Measurements from ENCODE around the gene RANBP9. TPM values are rescaled to one million over a fixed set of nuclear protein-coding genes. Genes with fewer than 3 reads are reported as not detected.

RANBP9 gene
- total RNA-seq, result 10 to 100 TPM; 57.2 to 74.3 TPM

DNA sequence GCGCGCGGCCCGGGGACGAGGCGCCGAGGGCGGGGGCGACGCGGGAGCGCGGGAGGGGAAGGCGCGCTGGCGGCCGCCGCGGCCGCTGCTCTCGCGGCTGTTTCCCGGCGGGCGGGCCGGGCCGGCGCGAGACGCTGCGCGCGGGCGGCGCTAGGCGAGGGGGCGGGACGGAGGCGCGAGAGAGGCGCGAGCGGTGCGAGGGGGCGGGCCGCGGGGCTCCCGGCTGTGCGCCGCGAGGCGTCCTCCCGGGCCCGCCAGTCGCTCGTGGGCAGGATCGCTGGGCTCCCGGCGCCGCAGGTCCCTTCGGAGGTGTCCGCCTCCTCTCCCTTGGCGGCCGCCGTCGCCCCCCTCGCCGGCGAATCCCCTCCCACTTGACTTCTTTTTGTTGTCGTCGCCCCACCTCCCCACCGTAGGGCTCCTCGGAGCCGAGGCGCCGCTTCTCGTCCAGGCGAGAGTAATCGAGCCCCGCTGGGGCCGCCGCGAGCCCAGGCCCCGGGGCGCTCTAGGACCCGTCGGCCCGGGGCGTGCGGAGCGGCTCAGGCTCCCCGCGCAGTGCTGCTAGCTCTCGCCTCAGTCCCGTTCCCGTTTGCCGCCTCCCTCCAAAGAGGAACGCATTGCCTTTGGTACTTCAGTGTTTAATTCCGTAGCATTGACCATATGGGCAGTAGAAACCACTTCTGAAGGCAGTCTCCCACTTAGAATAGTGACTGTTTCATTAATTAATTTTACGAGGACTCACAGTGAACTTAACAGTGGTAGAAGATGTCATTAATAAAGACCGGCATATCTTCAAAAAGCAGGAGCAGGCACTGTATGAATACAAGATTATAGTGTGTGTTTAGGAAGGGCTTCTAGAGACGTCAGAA is at the start of gene RANBP9:
Gene RANBP9 (minus strand): TSS at position 103 of the 866 bp plus-strand sequence. CDS start 330 bp downstream, outside the sequence.
- CTCF ChIA-PET, result interaction anchor here (0.9 to 2.6 kb wide), 12 partner anchors 16 to 355 kb away, joined by 3 to 14 read pairs (median 5); partner anchors contain the start of genes NOL7 and SIRT5
- peak; percentile 92 for DNase-seq
- peak within 1 kb of the TSS; percentile 91 for H3K4me3 Mint-ChIP-seq
- H3K27me3 Mint-ChIP-seq, result no peaks in the 10 kb centered on the region
- H3K9me3 Mint-ChIP-seq (ENCODE audit: low read depth), result peaks cover 8% of the 10 kb centered on the region
- peak within 1 kb of the TSS; percentile 96 for H3K27ac Mint-ChIP-seq
- peaks cover 53% of the 10 kb centered on the region for H3K4me1 Mint-ChIP-seq
- peaks cover 26% of the 10 kb centered on the region for H3K36me3 Mint-ChIP-seq
- peak; percentile 86 for ATAC-seq

DNA sequence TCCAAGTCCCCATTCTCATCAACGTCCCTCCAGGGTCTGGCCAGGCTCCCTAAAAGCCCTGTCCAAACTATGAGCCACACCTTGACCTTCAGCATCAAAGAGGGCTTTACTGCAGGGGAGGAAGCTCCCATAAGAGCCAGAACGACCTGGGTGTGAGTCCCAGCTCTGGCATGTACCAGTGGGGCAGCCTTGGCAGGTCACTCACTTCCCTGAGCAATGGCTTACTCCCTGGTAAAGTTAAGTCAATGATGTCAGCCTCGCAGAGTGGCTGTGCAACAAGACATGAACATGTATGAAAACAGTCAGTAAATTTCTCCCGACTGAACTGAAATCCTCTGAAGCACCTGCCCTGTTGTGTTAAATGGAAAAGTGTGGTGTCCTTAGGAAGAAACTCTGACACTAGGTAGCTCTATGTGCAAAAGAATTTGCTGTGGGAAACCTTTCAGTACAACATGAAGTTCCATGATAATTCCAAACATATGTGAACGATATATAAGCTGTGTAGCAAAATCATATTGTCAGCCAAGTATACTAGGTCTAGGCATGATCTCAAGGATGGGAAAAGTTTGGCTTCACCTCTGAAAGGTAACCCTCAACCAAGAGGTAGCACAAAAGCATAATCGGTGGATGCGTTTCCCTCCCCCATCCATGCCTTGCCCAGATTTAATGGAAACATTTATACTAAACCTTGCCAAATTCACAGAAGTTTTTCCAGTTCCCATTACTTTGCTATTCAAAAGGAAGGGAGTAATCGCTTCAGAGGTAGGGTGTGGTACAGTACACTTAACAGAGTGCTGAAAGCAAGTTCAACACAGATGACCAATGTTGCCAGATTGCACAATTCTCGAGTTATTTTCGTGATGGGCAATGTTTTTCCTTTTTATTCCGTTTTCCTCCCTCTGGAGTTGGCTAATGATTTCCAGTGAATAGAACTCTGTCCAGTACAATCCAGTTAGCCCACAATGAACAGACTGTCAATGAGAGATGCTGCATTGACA is 49.0 kb upstream of the RANBP9 start:
- H3K9me3 Mint-ChIP-seq (ENCODE audit: low read depth), result no peaks in the 10 kb centered on the region
- no peak overlapping the region for H3K4me3 Mint-ChIP-seq
- H3K4me1 Mint-ChIP-seq, result peaks cover 30% of the 10 kb centered on the region
- no peaks in the 10 kb centered on the region for H3K27me3 Mint-ChIP-seq
- peaks cover 6% of the 10 kb centered on the region for H3K36me3 Mint-ChIP-seq
- CTCF ChIA-PET, result interaction anchor here (1.4 to 1.7 kb wide), 2 partner anchors 8 to 13 kb away, joined by 3 to 6 read pairs; no protein-coding TSS in a partner anchor
- no peak for DNase-seq
- no peak for ATAC-seq
- H3K27ac Mint-ChIP-seq, result no peak overlapping the region

DNA sequence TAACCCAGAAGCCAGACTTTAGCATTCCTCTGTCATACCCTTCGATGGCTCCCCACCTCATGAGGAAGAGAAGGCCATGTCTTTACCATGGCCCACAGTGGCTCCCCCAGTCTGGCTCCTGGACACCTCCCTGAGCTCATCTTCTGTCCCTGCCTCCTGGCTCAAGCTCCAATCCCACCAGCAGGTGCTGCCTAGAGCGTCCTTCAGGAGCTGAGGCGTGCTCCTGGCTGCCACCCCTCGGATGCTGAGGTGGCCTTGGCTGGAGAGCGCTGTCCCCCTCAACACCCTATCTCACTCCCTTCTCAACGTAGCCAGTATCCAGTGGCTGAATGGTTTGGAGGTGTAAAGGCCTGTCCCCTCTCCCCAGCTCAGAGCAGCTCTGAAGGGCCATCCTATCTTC is 47.4 kb upstream of the RANBP9 start:
- DNase-seq, result no peak
- no peak overlapping the region for H3K4me3 Mint-ChIP-seq
- H3K36me3 Mint-ChIP-seq, result peaks cover 6% of the 10 kb centered on the region
- ATAC-seq, result no peak
- peaks cover 24% of the 10 kb centered on the region for H3K4me1 Mint-ChIP-seq
- no peak overlapping the region for H3K27ac Mint-ChIP-seq
- CTCF ChIA-PET, result interaction anchor here (0.8 kb wide), 1 partner anchor 15 kb away, joined by 4 read pairs; no protein-coding TSS in a partner anchor
- H3K27me3 Mint-ChIP-seq, result no peaks in the 10 kb centered on the region
- H3K9me3 Mint-ChIP-seq (ENCODE audit: low read depth), result no peaks in the 10 kb centered on the region

DNA sequence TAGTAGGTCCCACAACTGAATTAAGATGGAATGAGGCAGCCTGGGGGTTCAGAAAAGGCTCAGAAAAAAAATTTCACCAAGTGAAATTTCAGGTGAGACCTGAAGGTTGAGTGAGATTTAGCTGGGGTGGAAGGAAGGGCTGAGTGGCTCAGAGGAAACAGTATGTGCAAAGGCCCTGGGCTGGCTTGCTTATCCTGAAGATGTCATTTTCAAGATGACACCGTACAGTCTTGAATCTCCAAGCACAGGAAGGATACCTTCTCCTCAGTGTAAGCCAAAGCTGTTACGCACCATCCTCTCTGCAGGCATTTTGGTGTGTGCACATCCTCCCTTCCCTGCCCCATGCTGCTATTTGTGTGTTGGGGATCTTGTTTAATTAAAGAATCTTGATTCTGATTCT is 43.0 kb upstream of the RANBP9 start:
- no peaks in the 10 kb centered on the region for H3K9me3 Mint-ChIP-seq (ENCODE audit: low read depth)
- peaks cover 3% of the 10 kb centered on the region for H3K36me3 Mint-ChIP-seq
- H3K27ac Mint-ChIP-seq, result no peak overlapping the region
- DNase-seq (no peak), ATAC-seq (no peak)
- H3K27me3 Mint-ChIP-seq, result no peaks in the 10 kb centered on the region
- H3K4me1 Mint-ChIP-seq, result no peaks in the 10 kb centered on the region
- no peak overlapping the region for H3K4me3 Mint-ChIP-seq
- CTCF ChIA-PET, result no interaction called here

DNA sequence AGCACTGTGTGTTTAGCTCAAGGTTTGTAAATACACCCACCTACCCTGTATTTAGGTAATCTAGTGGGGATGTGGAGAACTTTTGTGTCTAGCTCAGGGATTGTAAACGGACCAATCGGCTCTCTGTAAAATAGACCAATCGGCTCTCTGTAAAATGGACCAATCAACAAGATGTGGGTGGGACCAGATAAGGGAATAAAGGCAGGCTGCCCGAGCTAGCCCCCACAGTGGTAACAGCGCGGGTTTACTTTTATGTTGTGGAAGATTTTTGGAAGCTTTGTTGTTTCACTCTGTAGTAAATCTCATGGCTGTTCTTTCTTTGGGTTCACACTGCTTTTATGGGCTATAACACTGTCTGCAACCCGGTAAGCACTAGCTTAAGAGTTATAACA is 32.1 kb upstream of the RANBP9 start:
- DNase-seq (no peak), ATAC-seq (no peak)
- no peaks in the 10 kb centered on the region for H3K27me3 Mint-ChIP-seq
- CTCF ChIA-PET, result interaction anchor here (1.4 kb wide), 1 partner anchor 16 kb away, joined by 4 read pairs; no protein-coding TSS in a partner anchor
- H3K9me3 Mint-ChIP-seq (ENCODE audit: low read depth), result peaks cover 8% of the 10 kb centered on the region
- no peak overlapping the region for H3K4me3 Mint-ChIP-seq
- H3K27ac Mint-ChIP-seq, result no peak overlapping the region
- H3K4me1 Mint-ChIP-seq, result peaks cover 21% of the 10 kb centered on the region
- peaks cover 30% of the 10 kb centered on the region for H3K36me3 Mint-ChIP-seq

DNA sequence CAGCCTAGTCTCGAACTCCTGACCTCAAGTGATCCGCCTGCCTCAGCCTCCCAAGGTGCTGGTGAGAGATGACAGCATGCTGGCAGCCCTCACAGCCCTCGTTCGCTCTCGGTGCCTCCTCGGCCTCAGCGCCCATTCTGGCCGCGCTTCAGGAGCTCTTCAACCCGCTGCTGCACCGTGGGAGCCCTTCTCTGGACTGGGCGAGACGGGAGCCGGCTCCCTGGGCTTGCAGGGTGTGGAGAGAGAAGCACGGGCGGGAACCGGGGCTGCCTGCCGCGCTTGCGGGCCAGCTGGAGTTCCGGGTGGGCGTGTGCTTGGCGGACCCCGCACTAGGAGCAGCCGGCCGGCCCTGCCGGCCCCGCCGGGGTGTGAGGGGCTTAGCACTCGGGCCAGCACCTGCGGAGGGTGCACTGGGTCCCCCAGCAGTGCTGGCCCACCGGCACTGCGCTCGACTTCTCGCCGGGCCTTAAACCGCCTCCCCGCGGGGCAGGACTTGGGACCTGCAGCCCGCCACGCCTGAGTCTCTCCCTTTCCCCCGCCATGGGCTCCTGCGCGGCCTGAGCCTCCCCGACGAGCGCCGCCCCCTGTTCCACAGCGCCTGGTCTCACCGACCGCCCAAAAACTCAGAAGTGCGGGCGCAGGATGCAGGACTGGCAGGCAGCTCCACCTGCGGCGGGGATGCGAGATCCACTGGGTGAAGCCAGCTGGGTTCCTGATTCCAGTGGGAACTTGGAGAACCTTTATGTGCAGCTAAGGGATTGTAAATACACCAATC is 31.5 kb upstream of the RANBP9 start:
- no peak for ATAC-seq
- H3K27ac Mint-ChIP-seq, result no peak overlapping the region
- peaks cover 17% of the 10 kb centered on the region for H3K4me1 Mint-ChIP-seq

DNA sequence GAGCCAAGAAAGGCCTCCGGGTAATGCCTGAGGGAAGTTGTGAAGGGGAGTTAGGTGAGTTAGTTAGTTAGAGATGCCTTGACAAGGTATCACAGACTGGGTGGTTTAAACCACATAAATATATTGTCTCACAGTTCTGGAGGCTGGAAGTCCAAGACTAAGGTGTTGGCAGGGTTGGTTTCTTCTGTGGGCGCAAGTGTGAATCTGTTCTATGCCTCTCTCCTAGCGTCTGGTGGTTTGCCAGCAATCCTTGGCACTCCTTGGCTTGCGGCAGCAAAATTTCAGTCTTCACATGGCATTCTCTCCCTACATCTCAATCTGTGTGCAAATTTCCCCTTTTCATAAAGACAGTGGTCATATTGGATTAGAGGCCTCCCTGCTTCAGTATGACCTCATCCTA is 29.7 kb upstream of the RANBP9 start:
- CTCF ChIA-PET, result no interaction called here
- Mint-ChIP-seq H3K4me1 (peaks cover 3% of the 10 kb centered on the region), H3K27ac (no peak overlapping the region), H3K36me3 (peaks cover 14% of the 10 kb centered on the region), H3K27me3 (no peaks in the 10 kb centered on the region), H3K4me3 (no peak overlapping the region), H3K9me3 (ENCODE audit: low read depth) (peaks cover 4% of the 10 kb centered on the region)
- ATAC-seq (no peak), DNase-seq (no peak)

More for the DNA sequence above, 31.5 kb upstream of the RANBP9 start:
- H3K9me3 Mint-ChIP-seq (ENCODE audit: low read depth), result peaks cover 6% of the 10 kb centered on the region
- CTCF ChIA-PET, result interaction anchor here (1.4 kb wide), 1 partner anchor 16 kb away, joined by 4 read pairs; no protein-coding TSS in a partner anchor
- no peak for DNase-seq
- H3K36me3 Mint-ChIP-seq, result peaks cover 26% of the 10 kb centered on the region
- no peak overlapping the region for H3K4me3 Mint-ChIP-seq
- H3K27me3 Mint-ChIP-seq, result no peaks in the 10 kb centered on the region

DNA sequence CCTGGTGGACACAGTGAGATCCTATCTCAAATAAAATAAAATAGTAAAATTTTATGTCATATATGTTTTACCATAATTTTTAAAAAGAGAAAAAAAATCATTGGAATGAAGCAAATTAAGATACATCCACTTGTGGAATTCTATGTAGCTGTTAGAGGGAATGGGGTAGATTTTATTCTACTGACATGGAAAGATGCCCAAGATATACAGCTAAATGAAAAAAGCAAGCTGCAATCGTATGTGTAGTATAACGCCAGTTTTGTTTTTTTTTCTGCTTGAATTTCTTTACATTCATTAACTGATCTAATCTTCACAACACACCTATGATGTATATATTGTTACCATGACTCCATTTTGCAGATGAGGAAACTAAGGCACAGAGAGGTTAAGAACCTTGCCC is 23.4 kb upstream of the RANBP9 start:
- Mint-ChIP-seq H3K9me3 (ENCODE audit: low read depth) (no peaks in the 10 kb centered on the region), H3K36me3 (no peaks in the 10 kb centered on the region), H3K4me1 (no peaks in the 10 kb centered on the region), H3K27ac (no peak overlapping the region), H3K27me3 (peaks cover 17% of the 10 kb centered on the region), H3K4me3 (no peak overlapping the region)
- CTCF ChIA-PET, result no interaction called here
- ATAC-seq (no peak), DNase-seq (no peak)

DNA sequence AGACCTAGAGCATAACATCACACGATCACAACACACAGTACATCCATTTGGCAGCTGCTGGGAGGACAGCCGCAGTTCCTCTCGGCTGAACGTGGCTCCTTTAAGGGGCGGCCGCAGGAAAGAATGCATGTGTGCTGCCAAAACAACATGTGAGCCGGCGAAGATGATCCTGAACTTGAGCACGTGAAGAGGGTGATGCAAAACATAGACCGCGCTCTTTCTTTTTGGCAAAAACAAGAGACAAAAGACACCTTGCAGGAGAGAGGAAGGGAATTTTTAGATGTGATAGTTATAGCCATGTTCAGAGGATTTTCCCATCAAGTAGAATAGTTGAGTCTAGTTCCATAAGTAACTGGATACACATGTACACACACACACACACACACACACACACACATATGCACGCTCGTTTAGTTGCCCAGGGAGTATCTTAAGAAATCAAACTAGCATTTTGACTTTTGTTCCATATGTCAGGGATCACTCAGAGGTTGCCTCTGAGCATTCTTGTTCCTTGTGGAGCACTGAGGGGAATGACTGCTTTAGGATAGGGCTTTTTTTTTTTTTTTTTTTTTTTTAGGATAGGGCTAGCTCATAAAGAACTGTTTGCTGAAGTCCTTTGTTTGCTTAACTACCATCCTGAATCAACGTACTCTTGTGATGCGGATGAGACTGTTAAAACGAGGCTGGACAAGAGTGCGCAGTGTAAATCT is 21.7 kb upstream of the RANBP9 start:
- no peaks in the 10 kb centered on the region for H3K4me1 Mint-ChIP-seq
- ATAC-seq (no peak), DNase-seq (no peak)
- CTCF ChIA-PET, result no interaction called here
- no peaks in the 10 kb centered on the region for H3K36me3 Mint-ChIP-seq
- H3K27ac Mint-ChIP-seq, result no peak overlapping the region
- H3K27me3 Mint-ChIP-seq, result peaks cover 17% of the 10 kb centered on the region
- no peaks in the 10 kb centered on the region for H3K9me3 Mint-ChIP-seq (ENCODE audit: low read depth)
- H3K4me3 Mint-ChIP-seq, result no peak overlapping the region

DNA sequence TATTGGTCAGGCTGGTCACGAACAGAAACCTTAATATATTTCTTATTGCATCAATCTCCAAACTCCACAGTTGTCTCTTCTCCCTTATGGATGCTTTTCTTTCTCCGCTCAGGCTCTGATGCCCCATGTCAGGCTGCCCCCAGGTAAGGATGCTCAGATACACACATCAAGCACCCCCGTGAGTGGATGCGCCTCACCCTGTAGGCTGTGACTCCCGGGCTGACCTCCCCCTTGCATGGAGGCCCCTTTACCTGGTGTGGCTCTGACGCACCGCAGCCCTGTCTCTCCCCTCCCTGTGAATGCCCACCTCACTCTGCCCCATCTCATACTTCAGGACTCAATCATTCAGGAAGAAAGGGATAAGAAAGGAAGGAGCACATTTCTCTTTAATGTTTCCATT is 19.1 kb upstream of the RANBP9 start:
- peaks cover 17% of the 10 kb centered on the region for H3K27me3 Mint-ChIP-seq
- H3K4me3 Mint-ChIP-seq, result no peak overlapping the region
- no peaks in the 10 kb centered on the region for H3K9me3 Mint-ChIP-seq (ENCODE audit: low read depth)
- DNase-seq (no peak), ATAC-seq (no peak)
- CTCF ChIA-PET, result no interaction called here
- H3K27ac Mint-ChIP-seq, result no peak overlapping the region
- no peaks in the 10 kb centered on the region for H3K36me3 Mint-ChIP-seq
- peaks cover 2% of the 10 kb centered on the region for H3K4me1 Mint-ChIP-seq

DNA sequence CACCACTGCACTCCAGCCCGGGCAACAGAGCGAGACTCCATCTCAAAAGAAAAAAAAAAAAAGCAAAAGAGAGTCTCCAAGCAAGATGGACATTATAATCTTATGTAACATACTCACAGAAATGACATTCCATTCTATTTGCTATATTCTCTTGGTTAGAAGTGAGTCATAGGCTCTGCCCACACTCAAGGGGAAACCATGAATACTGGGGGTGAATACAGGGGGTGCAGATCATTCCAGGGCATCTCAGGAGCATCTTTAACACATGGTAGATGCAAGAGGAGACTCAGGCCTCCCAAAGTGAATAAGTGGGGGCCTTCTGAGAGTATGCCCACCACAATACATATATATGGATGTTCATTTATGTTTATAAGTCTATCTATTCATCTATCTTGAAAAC is 18.3 kb upstream of the RANBP9 start:
- Mint-ChIP-seq H3K36me3 (no peaks in the 10 kb centered on the region), H3K27me3 (peaks cover 17% of the 10 kb centered on the region), H3K9me3 (ENCODE audit: low read depth) (no peaks in the 10 kb centered on the region), H3K4me3 (no peak overlapping the region), H3K4me1 (peaks cover 10% of the 10 kb centered on the region), H3K27ac (no peak overlapping the region)
- no peak for DNase-seq
- ATAC-seq, result no peak
- CTCF ChIA-PET, result interaction anchor here (1.0 kb wide), 1 partner anchor 11 kb away, joined by 3 read pairs; no protein-coding TSS in a partner anchor

DNA sequence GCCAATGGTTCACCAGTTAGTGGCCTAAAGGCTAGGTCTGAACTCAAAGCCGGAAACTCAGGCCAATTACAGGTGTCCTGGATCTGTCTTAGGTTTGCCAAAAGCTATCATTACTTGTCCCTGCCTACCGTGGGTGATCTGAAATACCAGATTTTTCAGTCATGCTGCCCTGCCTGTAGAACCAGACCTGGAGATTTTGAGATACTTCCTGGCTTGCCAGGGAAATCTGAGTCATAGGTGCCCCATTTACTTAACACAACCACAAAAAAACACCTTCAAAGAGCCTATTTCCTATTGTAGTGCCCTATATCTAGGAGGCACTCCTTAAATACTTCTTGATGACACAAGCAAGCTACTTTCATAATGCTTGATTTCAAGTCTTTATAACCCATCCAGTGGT is 13.9 kb upstream of the RANBP9 start:
- peak; percentile 60 for ATAC-seq
- Mint-ChIP-seq H3K9me3 (ENCODE audit: low read depth) (no peaks in the 10 kb centered on the region), H3K27me3 (no peaks in the 10 kb centered on the region), H3K4me1 (peaks cover 20% of the 10 kb centered on the region), H3K36me3 (no peaks in the 10 kb centered on the region), H3K4me3 (no peak overlapping the region), H3K27ac (no peak overlapping the region)
- no peak for DNase-seq
- CTCF ChIA-PET, result no interaction called here

All from activated CD8-positive, alpha-beta memory T cell treated with anti-CD3 and anti-CD28 coated beads, Interleukin-2, amount 10 ng/mL, durations not matched to agents 7 days and 5 days (primary cell).